HepG2 (cell line): Measurements from ENCODE around the gene STARD13. TPM values are rescaled to one million over a fixed set of nuclear protein-coding genes. Genes with fewer than 3 reads are reported as not detected.

Experiments
- ATAC-seq: fragments of 200-7000 bp; cut with Tn5 transposase; 3 replicates; pipeline ENCODE4 v1.9.1; 2020; ENCODE audit warnings: mild to moderate bottlenecking, moderate library complexity
- BruUV-seq: library from RNA; stranded (reverse); fragments of 400-500 nt; replicated peaks from 2 replicates; lab custom pipeline; 2021; lab: Mats Ljungman, UMichigan
- CTCF ChIA-PET: fragments of 300-600 bp; formaldehyde crosslinking; extraction: SDS; loops from one replicate; lab custom pipeline; 2021; ENCODE audit warnings: low total read pairs, inconsistent platforms, low intra/inter-chr PET ratio; lab: Yijun Ruan, JAX
- POLR2A ChIA-PET: fragments of 350-600 bp; sonication (Branson Sonifier 250); formaldehyde crosslinking; loops from one replicate; lab custom pipeline; 2020; ENCODE audit warnings: antibody characterized with exemption, inconsistent platforms; lab: Yijun Ruan, JAX
- DNase-seq: peaks from one replicate; pipeline ENCODE4 v3.0.0-alpha.2; 2015; ENCODE audit warnings: low spot score
- FAIRE-seq: peaks from 3 replicates; lab custom pipeline; 2011; peaks lifted over from hg19 to GRCh38; lab: Jason Lieb, UNC
- H2AFZ ChIP-seq: one replicate; pipeline ENCODE4 v1.6.1; 2011; ENCODE audit warnings: low read length, inconsistent platforms
- H3K27ac ChIP-seq: fragments of 300-600 bp; 3 replicates; pipeline ENCODE4 v1.8.0; 2011; ENCODE audit warnings: mixed run types, mild to moderate bottlenecking, mixed read lengths, low read length, inconsistent platforms; ENCODE audit not compliant: insufficient read depth; ENCODE audit errors: extremely low read length
- H3K27me3 ChIP-seq, 2 experiments: fragments of 200-600 bp in 1 of 2; 2 replicates in 1 of 2; 3 replicates in 1 of 2; pipeline versions ENCODE4 v1.6.0 to v1.8.0; 2011; ENCODE audit warnings: low read length in 2 of 2, mild to moderate bottlenecking in 2 of 2, moderate library complexity in 2 of 2, inconsistent platforms in 1 of 2; ENCODE audit not compliant: insufficient read depth in 2 of 2, control insufficient read depth in 1 of 2
- H3K36me3 ChIP-seq, 2 experiments: fragments of 200-600 bp in 1 of 2; replicated peaks in 1 of 2; 2 replicates in 1 of 2; 3 replicates in 1 of 2; pipeline versions ENCODE4 v1.5.1 to v1.8.0; 2011; ENCODE audit warnings: low read length in 2 of 2, inconsistent platforms in 1 of 2; ENCODE audit not compliant: insufficient read depth in 2 of 2, control insufficient read depth in 1 of 2
- H3K4me1 ChIP-seq: 2 replicates; pipeline ENCODE4 v1.5.1; 2012; ENCODE audit warnings: low read length, inconsistent platforms; ENCODE audit not compliant: insufficient read depth
- H3K4me2 ChIP-seq: 2 replicates; pipeline ENCODE4 v1.6.0; 2011; ENCODE audit warnings: low read depth, low read length, inconsistent platforms
- H3K4me3 ChIP-seq, 3 experiments: fragments of 200-600 bp in 1 of 3; sonication (generic), shearing (Covaris generic) in 1 of 3; replicated peaks in 1 of 3; 2 replicates each; pipeline ENCODE4 v1.5.1; 2011 to 2016; ENCODE audit warnings: low read length in 3 of 3, inconsistent platforms in 2 of 3, low read depth in 2 of 3, mild to moderate bottlenecking in 2 of 3, control low read depth in 1 of 3, mixed read lengths in 1 of 3; ENCODE audit not compliant: insufficient read depth in 1 of 3
- H3K79me2 ChIP-seq: one replicate; pipeline ENCODE4 v1.6.1; 2011; ENCODE audit warnings: low read length, inconsistent platforms; ENCODE audit not compliant: insufficient read depth
- H3K9ac ChIP-seq: 2 replicates; pipeline ENCODE4 v1.6.0; 2011; ENCODE audit warnings: mild to moderate bottlenecking, low read depth, low read length, inconsistent platforms; ENCODE audit not compliant: insufficient read depth
- H3K9me3 ChIP-seq: 2 replicates; pipeline ENCODE4 v1.5.1; 2012; ENCODE audit warnings: mild to moderate bottlenecking, low read length
- H4K20me1 ChIP-seq: 2 replicates; pipeline ENCODE4 v1.6.0; 2011; ENCODE audit warnings: inconsistent platforms, mild to moderate bottlenecking, low read length, moderate library complexity; ENCODE audit not compliant: insufficient read depth
- CC2D1A ChIP-seq: sonication (generic); formaldehyde crosslinking; IDR thresholded peaks from 2 replicates; pipeline ENCODE4 v1.8.1; 2023; ENCODE audit warnings: mild to moderate bottlenecking, missing genetic modification reagents
- GATA4 ChIP-seq: sonication (generic); IDR thresholded peaks from 2 replicates; pipeline ENCODE4 v1.6.1; 2016; ENCODE audit warnings: antibody characterized with exemption, low read depth, borderline replicate concordance
- HNRNPK ChIP-seq: fragments of 200-400 bp; formaldehyde crosslinking; IDR thresholded peaks from 2 replicates; pipeline ENCODE4 v1.6.1; 2018; ENCODE audit warnings: low read length, low read depth, moderate library complexity, mild to moderate bottlenecking; ENCODE audit not compliant: poor library complexity, severe bottlenecking
- KMT2B ChIP-seq: IDR thresholded peaks from 2 replicates; pipeline ENCODE4 v1.6.1; 2016; ENCODE audit warnings: missing genetic modification reagents, missing compliant biosample characterization
- PAWR ChIP-seq: sonication (generic); formaldehyde crosslinking; IDR thresholded peaks from 2 replicates; pipeline ENCODE4 v1.4.0; 2020; ENCODE audit warnings: missing genetic modification reagents, mild to moderate bottlenecking, borderline replicate concordance
- PITX1 ChIP-seq: sonication (generic); formaldehyde crosslinking; IDR thresholded peaks from 2 replicates; pipeline ENCODE4 v1.5.1; 2020; ENCODE audit warnings: mild to moderate bottlenecking, missing genetic modification reagents
- PLRG1 ChIP-seq: fragments of 450-650 bp; conservative IDR thresholded peaks from 2 replicates; pipeline ENCODE4 v1.6.1; 2016
- SIX4 ChIP-seq: sonication (generic); formaldehyde crosslinking; IDR thresholded peaks from 2 replicates; pipeline ENCODE4 v1.4.0; 2020; ENCODE audit warnings: missing genetic modification reagents
- SP1 ChIP-seq, 2 experiments: fragments of 450-650 bp in 1 of 2; sonication (generic) in 1 of 2; formaldehyde crosslinking in 1 of 2; IDR thresholded peaks; 2 replicates each; pipeline versions ENCODE4 v1.4.0 to v1.6.1; 2016 to 2020; ENCODE audit warnings: missing genetic modification reagents in 1 of 2
- ZNF552 ChIP-seq: sonication (generic); formaldehyde crosslinking; IDR thresholded peaks from 2 replicates; pipeline ENCODE4 v1.9.0; 2022; ENCODE audit warnings: missing genetic modification reagents, mild to moderate bottlenecking, borderline replicate concordance
- WGBS: methylation state at CpG from one replicate; pipeline ENCODE4 v1.1.6; 2017; ENCODE audit warnings: low lambda C conversion rate; 5-methylcytosine and 5-hydroxymethylcytosine counted together
- in situ Hi-C: cut with HindIII; loops from 2 replicates; pipeline ENCODE4 v1.10.0; 2017; ENCODE audit warnings: low pct_unique_long_range_greater_than_20kb; ENCODE audit not compliant: extremely low pct_ligation_motif_present
- intact Hi-C: fragments of 100-400 bp; cut with micrococcal nuclease; formaldehyde crosslinking; loops from one replicate; pipeline ENCODE4 v1.10.0; 2022; ENCODE audit not compliant: unreplicated experiment
- polyA plus RNA-seq, 8 experiments: library from polyadenylated mRNA; depleted of rRNA in 3 of 8; stranded (reverse) in 7 of 8; unstranded in 1 of 8; fragments of >200 nt; fragmentation: Illumina TruSeq in 4 of 8; extraction: Trizol in 4 of 8; gene quantifications; 2 replicates each; pipeline versions ENCODE4 v1.2.1 to v1.2.3, GENCODE V29; 2011 to 2016; ENCODE audit warnings: low read depth in 4 of 8, missing spikeins in 1 of 8, mixed read lengths in 1 of 8; ENCODE audit not compliant: insufficient read depth in 1 of 8
- total RNA-seq, 5 experiments: library from RNA; depleted of rRNA; stranded (reverse); fragments of >200 nt; fragmentation: Illumina TruSeq; extraction: Trizol; gene quantifications; 2 replicates each; pipeline ENCODE4 v1.2.3, GENCODE V29; 2016; ENCODE audit warnings: low read depth in 1 of 5
- TF ChIP-seq, protein P1 (sequence below): sonication (generic); formaldehyde crosslinking; IDR thresholded peaks from 2 replicates; pipeline ENCODE4 v1.4.0; 2020; ENCODE audit warnings: missing genetic modification reagents, borderline replicate concordance
- TF ChIP-seq, protein P2 (sequence below): IDR thresholded peaks from 2 replicates; pipeline ENCODE4 v1.6.1; 2016; ENCODE audit warnings: mild to moderate bottlenecking
- TF ChIP-seq, protein P3 (sequence below): sonication (generic); formaldehyde crosslinking; IDR thresholded peaks from 2 replicates; pipeline ENCODE4 v1.4.0; 2020; ENCODE audit warnings: missing genetic modification reagents; ENCODE audit errors: not compliant biosample characterization
- TF ChIP-seq, protein P4 (sequence below): sonication (generic); formaldehyde crosslinking; IDR thresholded peaks from 2 replicates; pipeline ENCODE4 v1.4.0; 2020; ENCODE audit warnings: missing genetic modification reagents, mild to moderate bottlenecking, borderline replicate concordance

STARD13 gene
- total and polyA plus RNA-seq, 2 of the 13 experiments (the other 11 are each of a cell fraction or from before 2014, with no cell fraction given), result 12.8 to 14.3 TPM

DNA sequence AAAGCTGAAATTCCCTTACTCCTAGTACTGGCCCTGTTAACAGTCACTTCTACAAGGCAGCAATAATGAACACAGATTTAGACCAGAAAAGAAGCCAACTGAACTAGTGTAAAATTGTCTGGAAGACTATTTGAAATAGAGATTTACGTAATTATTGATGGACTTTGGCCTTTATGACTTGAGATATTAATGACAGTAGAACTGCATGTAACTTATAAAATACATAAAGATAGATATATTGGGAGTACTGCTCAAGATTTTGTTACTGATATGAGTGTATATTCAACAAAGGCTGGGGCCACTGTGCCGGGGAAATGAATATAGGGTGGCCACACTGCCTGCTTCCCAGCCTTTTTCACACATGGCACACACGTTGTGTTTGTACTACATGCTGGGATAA lies 88.8 kb downstream of the STARD13 start:
- Histone ChIP-seq H3K4me1 (peaks cover 48% of the 10 kb centered on the region), H3K9ac (no peak overlapping the region), H3K4me3 (no peak overlapping the region)
- TF ChIP-seq SIX4 (CRISPR knock-in tag) (no peak), SP1 (IDR thresholded peaks at IDR 0.05) (no peak), SP1 (CRISPR knock-in tag; IDR thresholded peaks at IDR 0.05) (no peak), HNRNPK (no peak), CC2D1A (CRISPR knock-in tag) (no peak), ZNF552 (CRISPR knock-in tag) (no peak), PAWR (CRISPR knock-in tag) (no peak), GATA4 (no peak), KMT2B (CRISPR knock-in tag) (no peak), PLRG1 (no peak), PITX1 (CRISPR knock-in tag) (no peak)
- TF ChIP-seq, protein P1, sequence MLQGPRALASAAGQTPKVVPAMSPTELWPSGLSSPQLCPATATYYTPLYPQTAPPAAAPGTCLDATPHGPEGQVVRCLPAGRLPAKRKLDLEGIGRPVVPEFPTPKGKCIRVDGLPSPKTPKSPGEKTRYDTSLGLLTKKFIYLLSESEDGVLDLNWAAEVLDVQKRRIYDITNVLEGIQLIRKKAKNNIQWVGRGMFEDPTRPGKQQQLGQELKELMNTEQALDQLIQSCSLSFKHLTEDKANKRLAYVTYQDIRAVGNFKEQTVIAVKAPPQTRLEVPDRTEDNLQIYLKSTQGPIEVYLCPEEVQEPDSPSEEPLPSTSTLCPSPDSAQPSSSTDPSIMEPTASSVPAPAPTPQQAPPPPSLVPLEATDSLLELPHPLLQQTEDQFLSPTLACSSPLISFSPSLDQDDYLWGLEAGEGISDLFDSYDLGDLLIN (CRISPR knock-in tag), result no peak
- TF ChIP-seq, protein P2, sequence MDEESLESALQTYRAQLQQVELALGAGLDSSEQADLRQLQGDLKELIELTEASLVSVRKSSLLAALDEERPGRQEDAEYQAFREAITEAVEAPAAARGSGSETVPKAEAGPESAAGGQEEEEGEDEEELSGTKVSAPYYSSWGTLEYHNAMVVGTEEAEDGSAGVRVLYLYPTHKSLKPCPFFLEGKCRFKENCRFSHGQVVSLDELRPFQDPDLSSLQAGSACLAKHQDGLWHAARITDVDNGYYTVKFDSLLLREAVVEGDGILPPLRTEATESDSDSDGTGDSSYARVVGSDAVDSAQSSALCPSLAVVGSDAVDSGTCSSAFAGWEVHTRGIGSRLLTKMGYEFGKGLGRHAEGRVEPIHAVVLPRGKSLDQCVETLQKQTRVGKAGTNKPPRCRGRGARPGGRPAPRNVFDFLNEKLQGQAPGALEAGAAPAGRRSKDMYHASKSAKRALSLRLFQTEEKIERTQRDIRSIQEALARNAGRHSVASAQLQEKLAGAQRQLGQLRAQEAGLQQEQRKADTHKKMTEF, result no peak
- TF ChIP-seq, protein P3, sequence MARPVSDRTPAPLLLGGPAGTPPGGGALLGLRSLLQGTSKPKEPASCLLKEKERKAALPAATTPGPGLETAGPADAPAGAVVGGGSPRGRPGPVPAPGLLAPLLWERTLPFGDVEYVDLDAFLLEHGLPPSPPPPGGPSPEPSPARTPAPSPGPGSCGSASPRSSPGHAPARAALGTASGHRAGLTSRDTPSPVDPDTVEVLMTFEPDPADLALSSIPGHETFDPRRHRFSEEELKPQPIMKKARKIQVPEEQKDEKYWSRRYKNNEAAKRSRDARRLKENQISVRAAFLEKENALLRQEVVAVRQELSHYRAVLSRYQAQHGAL (CRISPR knock-in tag), result no peak
- TF ChIP-seq, protein P4, sequence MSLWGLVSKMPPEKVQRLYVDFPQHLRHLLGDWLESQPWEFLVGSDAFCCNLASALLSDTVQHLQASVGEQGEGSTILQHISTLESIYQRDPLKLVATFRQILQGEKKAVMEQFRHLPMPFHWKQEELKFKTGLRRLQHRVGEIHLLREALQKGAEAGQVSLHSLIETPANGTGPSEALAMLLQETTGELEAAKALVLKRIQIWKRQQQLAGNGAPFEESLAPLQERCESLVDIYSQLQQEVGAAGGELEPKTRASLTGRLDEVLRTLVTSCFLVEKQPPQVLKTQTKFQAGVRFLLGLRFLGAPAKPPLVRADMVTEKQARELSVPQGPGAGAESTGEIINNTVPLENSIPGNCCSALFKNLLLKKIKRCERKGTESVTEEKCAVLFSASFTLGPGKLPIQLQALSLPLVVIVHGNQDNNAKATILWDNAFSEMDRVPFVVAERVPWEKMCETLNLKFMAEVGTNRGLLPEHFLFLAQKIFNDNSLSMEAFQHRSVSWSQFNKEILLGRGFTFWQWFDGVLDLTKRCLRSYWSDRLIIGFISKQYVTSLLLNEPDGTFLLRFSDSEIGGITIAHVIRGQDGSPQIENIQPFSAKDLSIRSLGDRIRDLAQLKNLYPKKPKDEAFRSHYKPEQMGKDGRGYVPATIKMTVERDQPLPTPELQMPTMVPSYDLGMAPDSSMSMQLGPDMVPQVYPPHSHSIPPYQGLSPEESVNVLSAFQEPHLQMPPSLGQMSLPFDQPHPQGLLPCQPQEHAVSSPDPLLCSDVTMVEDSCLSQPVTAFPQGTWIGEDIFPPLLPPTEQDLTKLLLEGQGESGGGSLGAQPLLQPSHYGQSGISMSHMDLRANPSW (CRISPR knock-in tag), result no peak
- TF ChIP-seq, all 625 proteins: peak for 0
- H2AFZ ChIP-seq, result no peak overlapping the region
- H3K36me3 ChIP-seq, result peaks cover 0 to 4% of the 10 kb centered on the region in 2 experiments; a peak in 1 of 5 replicates
- DNase-seq, result no peak
- in situ Hi-C loops, result no loop called here
- H3K79me2 ChIP-seq, result peaks cover 26% of the 10 kb centered on the region
- H3K4me2 ChIP-seq, result no peak overlapping the region
- H3K27ac ChIP-seq, result no peak overlapping the region
- no peak for FAIRE-seq
- no peaks in the 10 kb centered on the region for H3K27me3 ChIP-seq
- no TSS peak for BruUV-seq
- CTCF ChIA-PET, result no interaction called here
- H4K20me1 ChIP-seq, result no peaks in the 10 kb centered on the region; the same call in 1 of the 2 replicates
- H3K9me3 ChIP-seq, result no peaks in the 10 kb centered on the region
- over 99% methylated on average over 3 of the region's 3 CpGs for WGBS
- intact Hi-C loops, result no loop called here
- POLR2A ChIA-PET, result interaction anchor here (1.3 kb wide), 1 partner anchor 21 kb away, joined by 3 read pairs; no protein-coding TSS in a partner anchor
- no peak for ATAC-seq
